NCI-H748 treated with DMSO at 0.1 percent for 48 hours (cell line): ENCODE data around the gene C1orf105.
"Not testable (repeated sequence)": the region's sequence is repeated elsewhere in the genome, so short reads cannot be mapped to it uniquely, and the experiment has no call there.

Experiments used
- DNase-seq: peaks from one replicate; lab custom pipeline; 2025; lab: John Stamatoyannopoulos, UW

The C1orf105 gene

GRCh38 chr1:172420385-172420784, at the start of gene C1orf105:
Gene C1orf105, plus strand, starts transcription at chr1:172420685. Its CDS starts 201 bp downstream, at chr1:172420886.
- no peak for DNase-seq

DNA sequence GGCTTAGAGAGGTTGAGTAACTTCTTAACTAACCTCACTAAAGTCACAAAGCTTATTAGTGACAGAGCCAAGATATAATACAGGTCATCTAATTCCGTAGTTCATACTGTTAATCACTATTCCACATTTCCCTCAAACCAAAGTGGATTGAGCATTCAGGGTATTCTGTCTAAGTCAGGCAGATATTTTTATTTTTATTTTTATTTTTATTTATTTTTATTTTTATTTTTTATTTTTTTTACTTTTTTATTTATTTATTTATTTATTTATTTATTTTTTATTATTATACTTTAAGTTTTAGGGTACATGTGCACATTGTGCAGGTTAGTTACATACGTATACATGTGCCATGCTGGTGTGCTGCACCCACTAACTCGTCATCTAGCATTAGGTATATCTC, 48.8 kb upstream of the C1orf105 start:
- not testable (repeated sequence) for DNase-seq

DNA sequence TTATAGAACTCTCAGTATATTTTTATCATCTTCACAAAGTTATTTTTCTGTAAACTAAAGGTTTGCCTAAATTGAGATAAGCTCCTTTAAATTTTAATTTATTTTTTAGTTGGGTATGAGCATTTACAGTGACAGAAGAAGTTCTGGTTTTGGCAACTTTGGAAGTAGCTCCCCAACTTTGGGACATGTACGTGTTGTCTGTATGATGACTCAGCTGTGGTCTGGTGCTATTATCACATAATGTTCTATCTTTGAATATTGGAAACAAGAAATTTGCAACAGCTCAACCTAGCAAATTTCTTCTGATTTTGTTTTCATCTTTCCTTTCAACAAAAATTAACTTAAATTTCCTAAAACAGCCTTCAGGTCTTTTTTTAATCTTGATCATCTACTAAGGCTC, 46.6 kb upstream of the C1orf105 start:
- no peak for DNase-seq

- DNase-seq, result no peak
These were observed 45.3 kb upstream of the C1orf105 start for GRCh38 chr1:172375211-172375631.

- no peak for DNase-seq
These were observed 44.1 kb upstream of the C1orf105 start for GRCh38 chr1:172376431-172376830.

DNA sequence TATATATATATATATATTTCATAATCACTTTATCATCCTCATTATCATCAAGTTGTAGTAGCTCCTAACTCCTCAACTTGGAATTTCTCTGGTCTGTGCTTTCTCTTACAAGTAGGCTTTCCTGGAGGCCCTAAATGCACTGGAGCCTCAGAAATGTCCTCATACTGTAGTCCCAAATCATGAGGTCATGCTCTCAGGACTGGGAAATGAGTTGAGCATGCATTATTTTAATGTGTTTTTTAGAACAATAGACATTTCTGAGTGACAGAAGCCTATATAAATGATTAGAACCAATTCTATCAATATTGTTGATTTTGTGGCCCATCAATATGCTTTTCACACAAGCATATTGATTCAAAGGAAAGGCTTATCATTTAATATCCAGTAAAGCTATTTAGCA, 42.9 kb upstream of the C1orf105 start:
- DNase-seq, result no peak

GRCh38 chr1:172378109-172378760, 42.2 kb upstream of the C1orf105 start:
- no peak for DNase-seq

DNA sequence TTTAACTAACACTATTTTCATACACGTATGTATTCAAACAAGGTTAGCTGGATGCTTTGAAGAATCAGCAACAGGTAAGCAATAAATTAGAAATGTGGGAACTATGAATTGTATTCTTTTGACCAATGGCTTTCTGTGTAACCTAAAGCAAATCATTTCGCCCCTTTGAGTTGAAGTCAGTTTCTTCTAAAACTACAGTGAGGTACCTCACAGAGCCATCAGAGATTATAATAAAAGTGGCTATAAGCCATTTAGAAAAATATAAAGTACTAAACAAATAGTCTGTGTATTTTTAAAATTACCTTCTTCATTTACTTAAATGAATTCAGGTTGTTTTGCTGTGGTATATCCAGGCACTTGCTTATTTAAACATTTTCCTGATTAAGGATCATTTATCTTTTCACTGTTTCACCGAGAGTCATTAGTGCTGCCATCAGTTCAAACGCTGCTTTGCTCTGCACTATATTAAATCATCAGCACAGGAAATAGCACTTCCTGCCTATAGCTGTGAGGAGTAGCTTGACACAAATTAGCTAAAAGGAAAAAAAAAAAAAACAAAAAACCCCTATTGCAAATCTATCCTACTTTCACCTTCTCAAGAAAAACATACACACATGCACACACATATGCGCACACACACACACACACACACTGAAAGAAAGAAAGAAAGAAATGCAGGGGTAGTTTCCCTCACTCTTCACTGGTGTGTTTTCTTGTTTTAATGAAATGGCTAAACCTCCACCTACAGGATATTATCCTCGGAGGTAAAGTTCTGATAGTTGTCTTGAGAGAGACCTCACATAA, 39.8 kb upstream of the C1orf105 start:
- DNase-seq, result no peak

GRCh38 chr1:172381946-172382345, 38.5 kb upstream of the C1orf105 start:
- DNase-seq, result no peak

GRCh38 chr1:172382406-172382805, 38.1 kb upstream of the C1orf105 start:
- no peak for DNase-seq

- no peak for DNase-seq
These were observed 37.5 kb upstream of the C1orf105 start for GRCh38 chr1:172382990-172383389.

GRCh38 chr1:172383536-172383935, 36.9 kb upstream of the C1orf105 start:
- DNase-seq, result no peak

GRCh38 chr1:172384656-172385055, 35.8 kb upstream of the C1orf105 start:
- DNase-seq, result no peak

DNA sequence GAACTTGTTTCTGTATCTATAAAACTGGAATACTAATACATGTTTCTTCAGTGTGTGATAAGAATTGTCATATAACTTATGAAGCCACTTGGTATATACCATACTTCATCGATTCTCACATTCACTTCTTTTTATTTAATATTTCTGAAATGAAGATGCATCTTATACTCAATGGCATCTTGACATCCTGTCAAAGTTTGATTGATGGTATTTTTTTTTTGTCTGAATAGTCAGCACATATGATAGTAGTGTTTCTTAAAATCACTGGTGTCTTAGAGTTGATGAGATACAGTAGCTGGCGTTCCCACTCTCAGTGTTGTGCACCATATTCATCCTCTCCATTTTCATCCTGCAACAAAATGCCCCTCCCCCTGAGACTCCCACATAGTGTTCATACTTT, 34.4 kb upstream of the C1orf105 start:
- DNase-seq, result no peak

- no peak for DNase-seq
These were observed 32.0 kb upstream of the C1orf105 start for GRCh38 chr1:172388490-172388889.

DNA sequence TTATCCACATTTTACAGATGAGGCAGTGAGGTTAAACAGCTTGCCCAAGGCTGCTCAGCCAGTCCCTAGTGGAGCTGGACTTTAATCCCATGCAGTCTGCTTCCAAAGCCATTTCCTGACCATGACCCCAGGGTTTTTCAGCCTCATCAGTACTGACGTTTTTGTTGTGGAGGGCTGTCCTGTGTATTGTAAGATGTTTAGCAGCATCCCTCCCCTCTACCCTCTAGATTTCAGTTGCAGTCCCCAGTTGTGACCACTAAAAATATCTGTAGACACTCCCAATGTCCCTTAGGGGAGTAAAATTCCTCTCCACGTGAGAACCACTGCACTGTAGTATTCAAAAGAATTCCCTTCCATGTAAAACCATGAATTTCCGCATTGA, 30.2 kb upstream of the C1orf105 start:
- DNase-seq, result no peak

DNA sequence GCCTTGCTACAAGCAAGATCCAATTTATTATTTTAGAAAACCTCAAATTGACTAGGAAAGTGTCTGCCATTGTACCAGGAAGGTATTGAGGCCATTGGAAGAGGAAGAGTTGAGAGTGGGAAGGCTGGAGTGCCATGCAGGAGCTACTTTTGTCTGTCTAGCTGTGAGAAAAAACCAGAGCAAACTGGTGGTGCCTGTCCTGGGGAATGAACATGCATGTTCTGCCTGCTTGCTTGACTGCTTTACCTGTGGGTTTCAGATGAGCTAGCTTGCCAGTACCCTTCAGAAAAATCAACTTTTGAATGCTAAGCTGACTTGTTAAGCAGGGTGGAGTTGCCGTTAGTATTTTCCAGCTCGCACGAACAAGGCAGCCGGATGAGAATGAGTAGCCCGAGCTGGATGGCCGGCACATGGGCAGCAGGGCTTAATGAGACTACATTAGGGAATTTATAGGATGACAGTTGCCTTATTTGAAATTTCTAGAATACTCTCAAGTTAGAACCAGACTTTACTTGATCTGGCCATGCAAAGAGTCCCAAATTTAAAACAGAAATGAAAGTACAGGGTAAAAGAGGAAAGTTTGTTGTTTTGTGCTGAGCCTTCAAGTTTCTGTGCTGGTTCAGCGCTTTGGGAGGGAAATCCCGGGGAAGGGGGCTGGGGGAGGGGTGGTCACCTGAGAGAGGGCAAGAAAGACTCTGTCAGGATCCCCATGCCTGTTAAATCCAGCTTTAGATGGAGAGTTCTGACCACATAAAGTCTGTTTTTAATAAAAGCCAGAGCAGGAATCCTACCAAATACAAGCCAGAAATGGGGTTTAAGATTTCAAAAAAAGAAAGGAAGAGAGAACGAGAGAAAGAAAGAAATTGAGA, 29.6 kb upstream of the C1orf105 start:
- DNase-seq, result no peak

- no peak for DNase-seq
These were observed 28.5 kb upstream of the C1orf105 start for GRCh38 chr1:172391976-172392375.

GRCh38 chr1:172393354-172393753, 27.1 kb upstream of the C1orf105 start:
- DNase-seq, result no peak

DNA sequence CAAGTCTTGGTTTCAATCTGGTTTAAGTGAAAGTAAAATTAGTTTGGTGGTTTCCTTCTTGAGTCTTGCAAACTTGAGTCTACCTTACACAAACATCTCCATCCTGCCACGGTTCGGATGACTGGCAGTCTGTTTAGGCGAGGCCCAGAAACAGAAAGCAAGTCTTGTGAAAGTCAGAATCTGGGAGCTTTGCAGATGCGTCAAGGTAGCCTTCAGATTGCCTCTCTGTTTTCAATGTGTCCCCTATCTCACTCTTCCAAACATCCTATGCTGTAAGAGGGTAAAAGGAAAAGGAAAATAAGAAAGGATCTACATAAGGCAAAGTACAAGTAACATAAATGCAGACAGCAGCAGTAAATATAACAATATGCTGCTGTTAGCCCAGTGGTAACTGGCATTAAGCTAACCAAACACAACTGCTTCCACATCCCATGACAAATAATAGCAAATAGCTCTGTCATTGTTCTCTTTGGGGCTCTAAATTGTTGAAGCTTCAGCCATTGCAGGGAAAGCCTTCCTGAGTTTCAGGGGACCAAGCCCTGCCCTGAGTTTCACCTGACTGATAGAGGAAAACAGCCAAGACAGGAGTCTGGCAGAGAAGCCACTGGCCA, 26.2 kb upstream of the C1orf105 start:
- DNase-seq, result no peak

GRCh38 chr1:172394811-172395210, 25.7 kb upstream of the C1orf105 start:
- DNase-seq, result no peak

DNA sequence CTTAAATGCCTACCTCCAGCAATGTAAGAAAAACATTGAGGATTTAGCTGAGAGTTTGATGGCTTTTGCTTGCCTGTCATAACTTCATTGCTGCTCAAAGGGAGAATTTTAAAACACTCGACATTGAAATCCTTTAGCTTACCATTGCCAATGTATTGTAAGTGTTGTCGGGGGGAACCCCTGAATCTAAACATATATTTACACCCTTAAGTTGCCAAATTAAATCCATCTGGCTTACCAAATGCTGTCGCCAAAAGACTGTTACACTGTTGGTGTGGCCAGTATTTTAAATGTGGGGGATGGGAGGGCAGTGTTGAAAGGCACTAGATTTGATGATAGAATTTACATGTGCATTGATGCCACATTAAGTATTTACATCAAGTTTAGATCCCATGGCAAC, 24.9 kb upstream of the C1orf105 start:
- no peak for DNase-seq
